Measurements from ENCODE around the gene KCNE4. TPM values are rescaled to one million over a fixed set of nuclear protein-coding genes. Genes with fewer than 3 reads are reported as not detected.

The KCNE4 gene
- total and polyA plus RNA-seq, 4 donors = 0.19 to 0.42 (median 0.31) TPM

GRCh38 chr2:223047260-223047761 lies 4.7 kb upstream of the KCNE4 start:
- peaks cover 0 to 5% (median 0%) of the 10 kb centered on the region in 4 donors for H3K27me3 ChIP-seq (ENCODE audit: control insufficient read depth in 4 of 4, insufficient read depth in 4 of 4, low read length in 3 of 4)
- no peaks in the 10 kb centered on the region for H3K9me3 ChIP-seq (ENCODE audit: control insufficient read depth in 4 of 4, low read length in 3 of 4)
- H3K9ac ChIP-seq (ENCODE audit: low read depth in 1 of 2, low read length in 2 of 2) = no peak overlapping the region
- DNase-seq (ENCODE audit: low spot score) = no peak
- peaks cover 0 to 2% (median 0%) of the 10 kb centered on the region in 4 donors for H3K4me1 ChIP-seq (ENCODE audit: control insufficient read depth in 4 of 4, insufficient read depth in 4 of 4, low read length in 3 of 4)
- H3K4me3 ChIP-seq (ENCODE audit: low read depth in 1 of 3, low read length in 3 of 3) = no peak overlapping the region
- TF ChIP-seq NR2F2 (IDR thresholded peaks at IDR 0.05) = no peak
- no peak for TF ChIP-seq HNF4A (conservative IDR thresholded peaks at IDR 0.05)
- no peak for TF ChIP-seq JUND (IDR thresholded peaks at IDR 0.05)
- TF ChIP-seq SP1 (IDR thresholded peaks at IDR 0.05) = no peak
- TF ChIP-seq, protein P1, sequence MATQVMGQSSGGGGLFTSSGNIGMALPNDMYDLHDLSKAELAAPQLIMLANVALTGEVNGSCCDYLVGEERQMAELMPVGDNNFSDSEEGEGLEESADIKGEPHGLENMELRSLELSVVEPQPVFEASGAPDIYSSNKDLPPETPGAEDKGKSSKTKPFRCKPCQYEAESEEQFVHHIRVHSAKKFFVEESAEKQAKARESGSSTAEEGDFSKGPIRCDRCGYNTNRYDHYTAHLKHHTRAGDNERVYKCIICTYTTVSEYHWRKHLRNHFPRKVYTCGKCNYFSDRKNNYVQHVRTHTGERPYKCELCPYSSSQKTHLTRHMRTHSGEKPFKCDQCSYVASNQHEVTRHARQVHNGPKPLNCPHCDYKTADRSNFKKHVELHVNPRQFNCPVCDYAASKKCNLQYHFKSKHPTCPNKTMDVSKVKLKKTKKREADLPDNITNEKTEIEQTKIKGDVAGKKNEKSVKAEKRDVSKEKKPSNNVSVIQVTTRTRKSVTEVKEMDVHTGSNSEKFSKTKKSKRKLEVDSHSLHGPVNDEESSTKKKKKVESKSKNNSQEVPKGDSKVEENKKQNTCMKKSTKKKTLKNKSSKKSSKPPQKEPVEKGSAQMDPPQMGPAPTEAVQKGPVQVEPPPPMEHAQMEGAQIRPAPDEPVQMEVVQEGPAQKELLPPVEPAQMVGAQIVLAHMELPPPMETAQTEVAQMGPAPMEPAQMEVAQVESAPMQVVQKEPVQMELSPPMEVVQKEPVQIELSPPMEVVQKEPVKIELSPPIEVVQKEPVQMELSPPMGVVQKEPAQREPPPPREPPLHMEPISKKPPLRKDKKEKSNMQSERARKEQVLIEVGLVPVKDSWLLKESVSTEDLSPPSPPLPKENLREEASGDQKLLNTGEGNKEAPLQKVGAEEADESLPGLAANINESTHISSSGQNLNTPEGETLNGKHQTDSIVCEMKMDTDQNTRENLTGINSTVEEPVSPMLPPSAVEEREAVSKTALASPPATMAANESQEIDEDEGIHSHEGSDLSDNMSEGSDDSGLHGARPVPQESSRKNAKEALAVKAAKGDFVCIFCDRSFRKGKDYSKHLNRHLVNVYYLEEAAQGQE (IDR thresholded peaks at IDR 0.05) = no peak
- no peak for TF ChIP-seq ZBTB33 (IDR thresholded peaks at IDR 0.05)
- no peak for TF ChIP-seq RAD21 (IDR thresholded peaks at IDR 0.05)
- no peak for TF ChIP-seq FOXA2 (IDR thresholded peaks at IDR 0.05)
- TF ChIP-seq RXRA (IDR thresholded peaks at IDR 0.05) = no peak
- TF ChIP-seq TAF1 (conservative IDR thresholded peaks at IDR 0.05) = no peak
- no peak for TF ChIP-seq HNF4G (IDR thresholded peaks at IDR 0.05)
- 53% methylated on average over 4 of the region's 4 CpGs for WGBS
- no peaks in the 10 kb centered on the region for H3K36me3 ChIP-seq (ENCODE audit: control insufficient read depth in 4 of 4, insufficient read depth in 3 of 4, low read depth in 1 of 4, low read length in 3 of 4)
- H3K27ac ChIP-seq (ENCODE audit: low read depth in 1 of 2, low read length in 2 of 2) = no peak overlapping the region

DNA sequence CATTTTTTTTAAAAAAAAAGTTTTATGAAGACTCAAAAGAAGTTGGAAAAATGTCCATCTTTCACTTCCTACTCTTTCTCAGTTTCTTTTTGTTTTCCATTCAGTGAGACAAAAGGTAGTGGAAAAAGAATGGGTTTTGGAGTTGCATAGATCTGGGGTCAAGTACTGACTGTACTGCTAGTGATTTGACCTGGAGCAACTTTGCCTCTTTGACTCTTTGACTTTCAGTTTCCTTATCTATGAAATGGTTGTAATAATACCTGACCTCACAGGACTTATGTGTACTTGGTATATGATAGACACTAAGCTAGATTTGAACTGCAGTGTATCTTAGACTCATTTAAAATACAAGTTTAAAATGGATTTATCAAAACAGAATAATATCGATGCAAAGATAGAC lies 3.5 kb upstream of the KCNE4 start:
- H3K4me1 ChIP-seq (ENCODE audit: control insufficient read depth in 4 of 4, insufficient read depth in 4 of 4, low read length in 3 of 4) = peaks cover 0 to 2% (median 0%) of the 10 kb centered on the region in 4 donors
- H3K9me3 ChIP-seq (ENCODE audit: control insufficient read depth in 4 of 4, low read length in 3 of 4) = no peaks in the 10 kb centered on the region
- H3K27me3 ChIP-seq (ENCODE audit: control insufficient read depth in 4 of 4, insufficient read depth in 4 of 4, low read length in 3 of 4) = peaks cover 0 to 5% (median 0%) of the 10 kb centered on the region in 4 donors
- H3K27ac ChIP-seq (ENCODE audit: low read depth in 1 of 2, low read length in 2 of 2) = no peak overlapping the region
- 93% methylated on average over 1 of the region's 1 CpG for WGBS
- H3K9ac ChIP-seq (ENCODE audit: low read depth in 1 of 2, low read length in 2 of 2) = no peak overlapping the region
- no peaks in the 10 kb centered on the region for H3K36me3 ChIP-seq (ENCODE audit: control insufficient read depth in 4 of 4, insufficient read depth in 3 of 4, low read depth in 1 of 4, low read length in 3 of 4)
- H3K4me3 ChIP-seq (ENCODE audit: low read depth in 1 of 3, low read length in 3 of 3) = no peak overlapping the region
- no peak for DNase-seq (ENCODE audit: low spot score)
- no peak for TF ChIP-seq HNF4G (IDR thresholded peaks at IDR 0.05)
- no peak for TF ChIP-seq RXRA (IDR thresholded peaks at IDR 0.05)
- TF ChIP-seq EGR1 (IDR thresholded peaks at IDR 0.05; ENCODE audit: low read depth in 2 of 2) = no peak
- no peak for TF ChIP-seq SP1 (IDR thresholded peaks at IDR 0.05)
- no peak for TF ChIP-seq TAF1 (conservative IDR thresholded peaks at IDR 0.05)
- TF ChIP-seq HNF4A (conservative IDR thresholded peaks at IDR 0.05) = no peak
- TF ChIP-seq, protein P2, sequence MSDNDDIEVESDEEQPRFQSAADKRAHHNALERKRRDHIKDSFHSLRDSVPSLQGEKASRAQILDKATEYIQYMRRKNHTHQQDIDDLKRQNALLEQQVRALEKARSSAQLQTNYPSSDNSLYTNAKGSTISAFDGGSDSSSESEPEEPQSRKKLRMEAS (IDR thresholded peaks at IDR 0.05) = no peak
- TF ChIP-seq FOXA2 (IDR thresholded peaks at IDR 0.05) = no peak
- no peak for TF ChIP-seq JUND (IDR thresholded peaks at IDR 0.05)
- no peak for TF ChIP-seq ZBTB33 (IDR thresholded peaks at IDR 0.05)
- no peak for TF ChIP-seq YY1 (IDR thresholded peaks at IDR 0.05)
- no peak for TF ChIP-seq FOXA1 (IDR thresholded peaks at IDR 0.05)

Measured in liver (tissue), 9 donors.